ENCODE measurements around the gene NR1D2.
A peak's percentile ranks its signal among the peaks of the same experiment; 100 is the strongest.

Gene NR1D2

GRCh38 chr3:23931597-23931996 lies 13.5 kb upstream of the NR1D2 start:
- DNase-seq (no peak), ATAC-seq (no peak)

DNA sequence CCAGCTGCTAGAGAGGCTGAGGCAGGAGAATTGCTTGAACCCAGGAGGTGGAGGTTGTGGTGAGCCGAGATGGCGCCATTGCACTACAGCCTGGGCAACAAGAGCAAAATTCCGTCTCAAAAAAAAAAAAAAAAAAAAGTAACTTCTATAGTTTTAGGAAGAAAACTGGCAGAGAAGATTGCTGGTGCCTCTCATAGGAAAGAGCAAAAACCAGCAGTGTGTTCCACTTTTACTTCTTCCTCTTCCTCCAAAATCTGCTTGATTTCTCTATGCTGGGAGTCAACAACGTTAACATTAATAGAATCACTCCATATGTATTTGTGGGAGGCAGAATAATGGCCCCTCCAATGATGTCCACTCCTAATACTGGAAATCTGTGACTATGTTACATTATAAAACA lies 12.5 kb upstream of the NR1D2 start:
- DNase-seq (no peak), ATAC-seq (no peak)

GRCh38 chr3:23934253-23934652 lies 10.8 kb upstream of the NR1D2 start:
- DNase-seq (no peak), ATAC-seq (no peak)

GRCh38 chr3:23937296-23937695 lies 7.8 kb upstream of the NR1D2 start:
- ATAC-seq = no peak
- no peak for DNase-seq

DNA sequence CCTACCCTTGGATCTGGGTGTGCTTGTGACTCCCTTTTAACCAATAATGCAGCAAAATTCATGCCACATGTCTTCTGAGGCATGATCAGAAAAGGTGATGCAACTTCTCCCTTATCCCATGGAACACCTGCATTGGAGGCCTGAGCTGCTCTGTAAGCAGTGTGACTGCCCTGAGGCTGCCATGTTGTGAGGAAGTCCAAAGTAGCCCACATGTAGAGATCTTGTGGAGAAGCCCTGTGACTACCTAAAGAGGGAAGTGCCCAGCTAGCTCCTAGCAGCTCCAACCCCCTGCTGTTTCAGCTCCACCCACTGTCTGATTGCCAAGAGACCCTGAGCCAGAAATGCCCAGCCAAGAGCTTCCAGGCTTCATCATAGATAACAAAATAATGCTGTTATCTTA lies 6.4 kb upstream of the NR1D2 start:
- DNase-seq (no peak), ATAC-seq (no peak)

DNA sequence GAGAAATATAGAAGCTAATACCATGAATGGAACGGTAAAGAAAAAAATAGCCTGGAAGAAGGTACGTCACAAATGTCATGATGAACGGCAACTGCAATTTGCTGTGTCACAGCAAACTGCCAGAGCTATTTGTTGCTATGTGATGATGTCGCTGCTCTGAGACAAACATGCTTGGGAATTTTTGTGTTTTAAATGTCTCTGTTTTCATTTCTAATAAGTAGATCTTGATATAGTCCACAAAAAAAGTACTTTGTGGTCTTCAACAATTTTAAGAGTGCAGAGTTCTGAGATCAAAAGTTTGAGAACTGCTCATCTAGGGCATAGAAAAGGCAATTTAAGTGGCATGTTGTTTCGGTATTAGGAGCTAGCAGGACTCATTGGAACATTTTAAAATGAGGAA lies 4.3 kb upstream of the NR1D2 start:
- ATAC-seq (no peak), DNase-seq (no peak)

- ATAC-seq = no peak
- no peak for DNase-seq
Measured at GRCh38 chr3:23941440-23941839, 3.6 kb upstream of the NR1D2 start.

DNA sequence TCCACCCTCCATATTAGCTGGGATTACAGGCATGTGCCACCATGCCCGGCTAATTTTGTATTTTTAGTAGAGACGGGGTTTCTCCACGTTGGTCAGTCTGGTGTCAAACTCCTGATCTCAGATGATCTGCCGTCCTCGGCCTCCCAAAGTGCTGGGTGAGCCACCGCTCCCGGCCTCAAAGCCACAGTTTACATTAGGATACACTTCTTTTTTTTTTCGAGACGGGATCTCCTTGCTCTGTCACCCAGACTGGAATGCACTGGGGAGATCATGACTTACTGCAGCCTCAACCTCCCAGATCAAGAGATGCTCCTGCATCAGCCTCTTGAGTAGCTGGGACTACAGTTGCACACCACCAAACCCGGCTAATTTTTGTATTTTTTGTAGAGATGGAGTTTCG lies 2.5 kb upstream of the NR1D2 start:
- no peak for ATAC-seq
- DNase-seq = no peak

DNA sequence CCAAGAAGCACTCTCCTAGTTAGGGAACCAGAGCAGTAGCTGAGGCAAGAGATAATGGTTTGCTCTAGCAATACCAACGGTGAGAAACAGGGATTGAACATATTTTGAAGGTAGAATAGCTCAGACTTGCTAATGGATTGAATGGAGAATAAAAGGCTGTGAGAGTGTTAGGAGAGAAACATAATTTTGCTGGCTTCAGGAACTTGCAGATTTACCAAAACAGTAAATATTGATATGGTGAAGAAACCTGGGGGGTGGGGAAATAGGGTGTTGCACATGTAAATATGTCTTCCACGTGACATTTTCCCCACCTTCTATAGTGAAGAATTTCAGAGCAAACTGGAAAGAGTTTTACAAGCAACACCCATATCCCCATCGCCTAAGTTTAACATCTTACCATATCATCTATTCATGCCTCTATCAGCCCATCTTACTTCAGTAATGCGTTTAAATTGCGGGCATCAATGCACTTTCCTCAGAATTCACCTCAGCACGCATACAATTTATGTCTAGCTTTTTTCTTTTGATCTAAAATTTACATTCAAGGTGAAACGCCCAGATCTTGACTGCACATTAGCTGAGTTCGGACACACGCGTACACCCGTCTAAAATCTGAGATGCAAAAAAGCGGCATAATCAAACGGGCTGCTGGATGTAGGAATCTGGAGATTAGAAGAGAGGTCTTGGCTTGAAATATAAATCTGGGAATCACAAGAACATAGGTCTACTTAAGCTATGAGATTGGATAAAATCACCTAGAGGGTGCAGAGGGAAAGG lies 891 bp upstream of the NR1D2 start:
- DNase-seq (no peak), ATAC-seq (no peak)

GRCh38 chr3:23945663-23945912 lies 502 bp downstream of the NR1D2 start:
- DNase-seq = no peak
- no peak for ATAC-seq

GRCh38 chr3:23945913-23946687 lies 1.0 kb downstream of the NR1D2 start:
- ATAC-seq (peak; percentile 79), DNase-seq (peak; percentile 97)

- DNase-seq (no peak), ATAC-seq (no peak)
Measured at GRCh38 chr3:23948761-23949160, 3.7 kb downstream of the NR1D2 start.

- DNase-seq = no peak
Measured at GRCh38 chr3:23949784-23950183, 4.7 kb downstream of the NR1D2 start.

GRCh38 chr3:23950293-23950692 lies 5.2 kb downstream of the NR1D2 start:
- ATAC-seq (no peak), DNase-seq (no peak)

More at GRCh38 chr3:23949784-23950183, 4.7 kb downstream of the NR1D2 start:
- ATAC-seq = no peak

DNA sequence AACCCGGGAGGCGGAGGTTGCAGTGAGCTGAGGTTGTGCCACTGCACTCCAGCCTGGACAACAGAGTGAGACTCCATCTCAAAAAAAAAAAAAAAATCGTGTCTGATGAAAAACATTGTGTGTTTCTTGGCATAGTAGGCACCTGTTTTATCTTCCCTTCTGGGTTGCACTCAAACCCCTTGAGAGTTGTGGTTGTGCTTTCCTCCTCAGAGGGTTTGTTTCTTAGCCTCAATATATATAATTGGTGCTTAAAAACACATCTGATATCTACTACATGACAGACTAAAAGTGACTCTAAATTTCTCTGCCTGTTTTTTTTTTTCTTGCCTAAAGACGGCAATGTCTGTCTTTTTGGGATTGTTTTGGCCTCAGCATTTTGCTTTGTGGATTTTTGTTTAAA lies 7.6 kb downstream of the NR1D2 start:
- ATAC-seq (no peak), DNase-seq (no peak)

DNA sequence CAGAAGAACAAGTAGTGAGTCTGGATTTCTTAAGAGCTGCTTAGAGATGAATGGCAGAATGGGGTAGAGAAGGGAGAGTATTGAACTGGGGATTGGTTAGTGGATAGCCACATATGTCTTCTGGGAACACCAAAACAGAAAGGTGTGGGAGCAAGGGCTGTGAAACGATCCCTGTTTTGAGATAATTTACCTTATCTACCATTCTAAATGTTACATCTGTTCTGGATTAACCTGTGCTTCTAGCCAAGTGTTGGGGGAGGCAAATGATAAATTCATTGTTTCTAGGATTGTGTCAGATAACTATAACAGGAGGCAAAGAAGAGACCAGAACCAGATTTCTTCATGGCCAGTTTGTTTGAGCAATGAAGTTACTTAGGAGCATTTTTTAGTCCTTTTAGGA lies 8.4 kb downstream of the NR1D2 start:
- DNase-seq (no peak), ATAC-seq (no peak)

- no peak for ATAC-seq
- DNase-seq = no peak
Measured at GRCh38 chr3:23954144-23954543, 9.1 kb downstream of the NR1D2 start.

- no peak for ATAC-seq
Measured at GRCh38 chr3:23956701-23957100, 11.6 kb downstream of the NR1D2 start.

DNA sequence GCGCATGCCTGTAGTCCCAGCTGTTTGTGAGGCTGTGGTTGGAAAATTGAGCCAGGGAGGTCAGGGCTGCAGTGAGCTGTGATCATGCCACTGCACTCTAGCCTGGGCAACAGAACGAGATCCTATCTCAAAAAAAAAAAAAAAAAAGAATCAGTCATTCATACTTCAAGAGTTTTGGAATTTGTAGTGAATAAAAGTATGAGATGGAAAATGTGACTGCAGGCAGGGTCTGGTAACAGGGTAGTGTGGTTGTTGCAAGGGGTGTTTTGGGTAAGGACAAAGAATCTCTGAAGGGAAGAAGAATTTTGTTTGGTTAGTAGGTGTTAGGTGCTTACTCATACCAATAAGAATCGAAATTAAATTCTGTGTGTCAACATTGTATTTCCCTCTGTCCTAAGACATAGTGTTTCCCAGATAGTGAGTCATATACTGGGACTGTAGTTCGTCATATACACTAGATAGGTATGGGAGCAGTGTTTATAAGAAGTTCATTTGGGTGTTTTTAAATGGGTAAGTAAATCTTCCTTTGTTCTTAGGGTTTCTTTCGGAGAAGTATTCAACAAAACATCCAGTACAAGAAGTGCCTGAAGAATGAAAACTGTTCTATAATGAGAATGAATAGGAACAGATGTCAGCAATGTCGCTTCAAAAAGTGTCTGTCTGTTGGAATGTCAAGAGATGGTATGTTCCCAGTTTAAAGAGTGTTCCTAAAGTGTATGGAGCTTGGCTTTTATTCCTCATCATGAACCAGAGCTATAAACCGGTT lies 14.2 kb downstream of the NR1D2 start:
- DNase-seq (peak; percentile 19), ATAC-seq (peak; percentile 95)

More at GRCh38 chr3:23956701-23957100, 11.6 kb downstream of the NR1D2 start:
- DNase-seq = no peak

- ATAC-seq (no peak), DNase-seq (no peak)
Measured at GRCh38 chr3:23960649-23961048, 15.6 kb downstream of the NR1D2 start.

- ATAC-seq = no peak
- no peak for DNase-seq
Measured at GRCh38 chr3:23961066-23961465, 16.0 kb downstream of the NR1D2 start.

DNA sequence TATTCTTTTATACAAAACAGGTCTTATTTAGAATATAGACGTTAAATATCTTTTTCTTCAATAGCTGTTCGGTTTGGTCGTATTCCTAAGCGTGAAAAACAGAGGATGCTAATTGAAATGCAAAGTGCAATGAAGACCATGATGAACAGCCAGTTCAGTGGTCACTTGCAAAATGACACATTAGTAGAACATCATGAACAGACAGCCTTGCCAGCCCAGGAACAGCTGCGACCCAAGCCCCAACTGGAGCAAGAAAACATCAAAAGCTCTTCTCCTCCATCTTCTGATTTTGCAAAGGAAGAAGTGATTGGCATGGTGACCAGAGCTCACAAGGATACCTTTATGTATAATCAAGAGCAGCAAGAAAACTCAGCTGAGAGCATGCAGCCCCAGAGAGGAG lies 16.8 kb downstream of the NR1D2 start:
- no peak for DNase-seq
- no peak for ATAC-seq

GRCh38 chr3:23964537-23965235 lies 19.6 kb downstream of the NR1D2 start:
- no peak for DNase-seq
- ATAC-seq = no peak

All from stimulated activated naive CD8-positive, alpha-beta T cell treated with anti-CD3 and anti-CD28 coated beads, Interleukin-15, Interleukin-2, amounts not matched to agents 100 U/mL and 50 U/mL, for 24 hours (primary cell).